ENCODE results near the gene ME1.

DNA sequence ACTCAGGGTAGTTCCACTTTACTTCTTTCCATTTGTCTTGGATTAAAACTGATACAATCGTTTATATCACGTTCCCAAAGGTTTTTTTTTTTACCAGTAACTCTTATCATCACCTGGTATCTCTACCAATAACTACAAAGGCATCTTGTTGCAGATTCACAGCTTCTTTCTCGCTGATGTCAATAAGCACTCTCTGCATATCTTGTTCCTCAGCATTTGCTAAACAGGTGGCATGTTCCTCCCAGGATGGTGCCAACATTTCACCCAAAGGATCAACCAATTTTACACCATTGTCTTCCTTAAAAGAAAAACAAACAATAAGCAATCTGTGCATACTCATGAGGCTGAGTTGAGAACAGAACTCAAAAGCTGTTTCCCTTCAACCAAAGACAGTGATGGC is 242.3 kb downstream of the ME1 start:
- TF ChIP-seq, protein P1, sequence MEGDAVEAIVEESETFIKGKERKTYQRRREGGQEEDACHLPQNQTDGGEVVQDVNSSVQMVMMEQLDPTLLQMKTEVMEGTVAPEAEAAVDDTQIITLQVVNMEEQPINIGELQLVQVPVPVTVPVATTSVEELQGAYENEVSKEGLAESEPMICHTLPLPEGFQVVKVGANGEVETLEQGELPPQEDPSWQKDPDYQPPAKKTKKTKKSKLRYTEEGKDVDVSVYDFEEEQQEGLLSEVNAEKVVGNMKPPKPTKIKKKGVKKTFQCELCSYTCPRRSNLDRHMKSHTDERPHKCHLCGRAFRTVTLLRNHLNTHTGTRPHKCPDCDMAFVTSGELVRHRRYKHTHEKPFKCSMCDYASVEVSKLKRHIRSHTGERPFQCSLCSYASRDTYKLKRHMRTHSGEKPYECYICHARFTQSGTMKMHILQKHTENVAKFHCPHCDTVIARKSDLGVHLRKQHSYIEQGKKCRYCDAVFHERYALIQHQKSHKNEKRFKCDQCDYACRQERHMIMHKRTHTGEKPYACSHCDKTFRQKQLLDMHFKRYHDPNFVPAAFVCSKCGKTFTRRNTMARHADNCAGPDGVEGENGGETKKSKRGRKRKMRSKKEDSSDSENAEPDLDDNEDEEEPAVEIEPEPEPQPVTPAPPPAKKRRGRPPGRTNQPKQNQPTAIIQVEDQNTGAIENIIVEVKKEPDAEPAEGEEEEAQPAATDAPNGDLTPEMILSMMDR (IDR thresholded peaks at IDR 0.05): no peak
- TF ChIP-seq EP300 (IDR thresholded peaks at IDR 0.05) (no peak), POLR2A (IDR thresholded peaks at IDR 0.05) (no peak), POLR2AphosphoS5 (IDR thresholded peaks at IDR 0.05) (no peak)

All from sigmoid colon (tissue), 4 donors.